GM18519 (cell line): Measurements from ENCODE around the gene TBC1D5.
"Not testable (repeated sequence)": the region's sequence is repeated elsewhere in the genome, so short reads cannot be mapped to it uniquely, and the experiment has no call there.

Experiments used
- ATAC-seq: cut with Tn5 transposase; IDR thresholded peaks from one replicate; pipeline ENCODE4 v1.9.1; 2021; ENCODE audit warnings: mild to moderate bottlenecking, moderate library complexity; ENCODE audit not compliant: unreplicated experiment, low FRiP score

The TBC1D5 gene

GRCh38 chr3:17742102-17742879 lies at the start of gene TBC1D5:
Gene TBC1D5 (minus strand): TSS chr3:17742631. CDS start chr3:17508570, 234,061 bp downstream.
- peak; percentile 82 for ATAC-seq

- no peak for ATAC-seq
Observed at GRCh38 chr3:17783426-17783825, 41.0 kb upstream of the TBC1D5 start.

- ATAC-seq: peak; percentile 47
Observed at GRCh38 chr3:17782751-17783150, 40.3 kb upstream of the TBC1D5 start.

GRCh38 chr3:17780369-17780768 lies 37.9 kb upstream of the TBC1D5 start:
- not testable (repeated sequence) for ATAC-seq

GRCh38 chr3:17779304-17780250 lies 37.1 kb upstream of the TBC1D5 start:
- not testable (repeated sequence) for ATAC-seq

- not testable (repeated sequence) for ATAC-seq
Observed at GRCh38 chr3:17777326-17777725, 34.9 kb upstream of the TBC1D5 start.

- no peak for ATAC-seq
Observed at GRCh38 chr3:17775073-17775472, 32.6 kb upstream of the TBC1D5 start.

GRCh38 chr3:17774180-17774910 lies 31.9 kb upstream of the TBC1D5 start:
- not testable (repeated sequence) for ATAC-seq

GRCh38 chr3:17772556-17772955 lies 30.1 kb upstream of the TBC1D5 start:
- ATAC-seq: no peak

- no peak for ATAC-seq
Observed at GRCh38 chr3:17771177-17772017, 29.0 kb upstream of the TBC1D5 start.

- ATAC-seq: no peak
Observed at GRCh38 chr3:17770682-17771081, 28.3 kb upstream of the TBC1D5 start.

GRCh38 chr3:17765819-17766472 lies 23.5 kb upstream of the TBC1D5 start:
- ATAC-seq: peak; percentile 70

- ATAC-seq: no peak
Observed at GRCh38 chr3:17761563-17761962, 19.1 kb upstream of the TBC1D5 start.

- no peak for ATAC-seq
Observed at GRCh38 chr3:17759901-17760300, 17.5 kb upstream of the TBC1D5 start.

GRCh38 chr3:17755836-17756235 lies 13.4 kb upstream of the TBC1D5 start:
- ATAC-seq: no peak

- no peak for ATAC-seq
Observed at GRCh38 chr3:17753632-17753992, 11.2 kb upstream of the TBC1D5 start.

GRCh38 chr3:17752876-17753631 lies 10.6 kb upstream of the TBC1D5 start:
- ATAC-seq: no peak

GRCh38 chr3:17752436-17752835 lies 10.0 kb upstream of the TBC1D5 start:
- ATAC-seq: no peak
